Subcutaneous abdominal adipose tissue (tissue), 5 donors: ENCODE data around the gene SETBP1.

Experiments
- H3K27ac ChIP-seq: one replicate; pipeline ENCODE4 v1.7.0; 2013; ENCODE audit warnings: low read depth, mild to moderate bottlenecking, inconsistent platforms, low read length, moderate library complexity
- H3K27me3 ChIP-seq, 5 donors: one replicate each; pipeline ENCODE4 v1.7.0; 2013; ENCODE audit warnings: low read length in 5 of 5, inconsistent platforms in 1 of 5; ENCODE audit not compliant: control insufficient read depth in 5 of 5, insufficient read depth in 4 of 5
- H3K36me3 ChIP-seq, 5 donors: one replicate each; pipeline ENCODE4 v1.7.0; 2013; ENCODE audit warnings: low read length in 5 of 5; ENCODE audit not compliant: control insufficient read depth in 5 of 5, insufficient read depth in 5 of 5
- H3K4me1 ChIP-seq, 5 donors: one replicate each; pipeline ENCODE4 v1.7.0; 2013; ENCODE audit warnings: low read length in 5 of 5, mild to moderate bottlenecking in 3 of 5, moderate library complexity in 1 of 5; ENCODE audit not compliant: control insufficient read depth in 5 of 5, insufficient read depth in 5 of 5
- H3K4me3 ChIP-seq, 5 donors: one replicate each; pipeline ENCODE4 v1.7.0; 2013; ENCODE audit warnings: low read length in 5 of 5, low read depth in 1 of 5
- H3K9ac ChIP-seq, 5 donors: one replicate each; pipeline ENCODE4 v1.7.0; 2013; ENCODE audit warnings: low read length in 5 of 5, mild to moderate bottlenecking in 4 of 5, moderate library complexity in 3 of 5
- H3K9me3 ChIP-seq, 5 donors: one replicate each; pipeline ENCODE4 v1.7.0; 2013; ENCODE audit warnings: low read length in 5 of 5; ENCODE audit not compliant: control insufficient read depth in 5 of 5
- donor health status: healthy.
- donor health status: healthy.
- donor health status: healthy.
- donor health status: healthy.
- donor health status: healthy.

The SETBP1 gene

DNA sequence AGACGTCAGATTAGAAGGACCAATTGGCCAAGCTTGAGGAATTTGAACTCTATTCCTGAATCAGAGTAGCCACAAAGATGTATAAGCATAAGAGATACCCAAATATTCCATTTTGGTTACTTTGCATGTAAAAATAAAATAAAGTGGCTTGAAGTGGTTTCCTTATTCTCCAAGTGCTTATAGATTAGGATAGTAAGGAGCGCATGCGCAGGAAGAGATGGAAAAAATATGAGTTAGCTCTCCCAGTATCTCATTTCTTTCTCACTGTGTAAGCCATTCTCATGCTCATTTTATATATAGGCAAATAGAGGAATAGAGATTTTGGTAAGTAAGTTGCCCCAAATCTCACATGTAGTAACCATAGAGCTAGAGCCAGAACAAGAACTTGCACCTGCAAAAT is 241.3 kb downstream of the SETBP1 start:
- Histone ChIP-seq H3K4me3 (no peak overlapping the region), H3K27ac (no peak overlapping the region), H3K4me1 (peaks cover 0 to 11% (median 4%) of the 10 kb centered on the region in 5 donors), H3K36me3 (no peaks in the 10 kb centered on the region), H3K27me3 (no peaks in the 10 kb centered on the region), H3K9me3 (no peaks in the 10 kb centered on the region), H3K9ac (no peak overlapping the region)

DNA sequence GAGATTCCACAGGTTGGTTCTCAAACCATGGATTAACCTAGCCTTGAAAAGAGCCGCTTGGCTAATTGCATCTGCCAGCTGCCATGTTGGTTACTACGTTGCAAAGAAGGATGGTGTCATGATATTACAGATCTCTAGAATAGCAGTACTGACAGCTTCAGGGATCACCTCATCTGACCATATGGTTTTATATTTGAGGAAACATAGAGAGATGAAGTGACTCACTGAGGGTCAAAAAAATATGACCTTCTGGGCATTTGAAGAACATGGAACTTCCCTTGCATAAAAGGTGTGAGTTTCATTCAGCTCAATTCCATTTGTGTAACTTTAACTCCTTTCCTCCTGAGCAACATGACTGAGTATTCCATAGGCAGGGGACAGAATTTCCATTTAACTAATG is 242.3 kb downstream of the SETBP1 start:
- H3K36me3 ChIP-seq = no peaks in the 10 kb centered on the region
- no peak overlapping the region for H3K9ac ChIP-seq
- H3K27ac ChIP-seq = no peak overlapping the region
- H3K9me3 ChIP-seq = no peaks in the 10 kb centered on the region
- H3K4me3 ChIP-seq = no peak overlapping the region
- H3K27me3 ChIP-seq = no peaks in the 10 kb centered on the region
- H3K4me1 ChIP-seq = peaks cover 0 to 1% (median 0%) of the 10 kb centered on the region in 5 donors

GRCh38 chr18:44924785-44925499 is 244.3 kb downstream of the SETBP1 start:
- Histone ChIP-seq H3K4me1 (no peaks in the 10 kb centered on the region), H3K4me3 (no peak overlapping the region), H3K27ac (no peak overlapping the region), H3K36me3 (no peaks in the 10 kb centered on the region), H3K9me3 (no peaks in the 10 kb centered on the region), H3K9ac (no peak overlapping the region), H3K27me3 (no peaks in the 10 kb centered on the region)

GRCh38 chr18:44927127-44927849 is 246.6 kb downstream of the SETBP1 start:
- no peak overlapping the region for H3K4me3 ChIP-seq
- H3K36me3 ChIP-seq = no peaks in the 10 kb centered on the region
- no peak overlapping the region for H3K27ac ChIP-seq
- no peaks in the 10 kb centered on the region for H3K27me3 ChIP-seq
- no peak overlapping the region for H3K9ac ChIP-seq
- H3K4me1 ChIP-seq = no peaks in the 10 kb centered on the region
- no peaks in the 10 kb centered on the region for H3K9me3 ChIP-seq

DNA sequence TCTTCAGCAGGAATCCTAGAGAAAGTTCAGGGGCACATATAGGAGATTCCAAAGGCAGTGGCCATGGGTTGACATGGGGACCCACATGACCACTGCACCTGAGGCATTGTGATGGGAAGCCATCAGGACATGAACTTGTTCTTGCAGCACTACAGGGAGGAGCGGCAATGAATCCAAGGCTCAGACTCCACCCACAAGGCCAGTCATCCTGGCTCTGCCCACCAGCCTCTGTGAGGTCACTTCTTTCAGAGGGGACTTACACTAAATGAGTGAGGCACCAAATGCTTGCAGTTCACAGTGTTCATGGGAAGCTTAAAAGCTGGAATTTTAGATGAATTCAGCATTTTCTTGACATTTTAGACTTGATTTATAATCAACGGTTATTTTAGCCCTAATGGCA is 254.2 kb downstream of the SETBP1 start:
- no peaks in the 10 kb centered on the region for H3K36me3 ChIP-seq
- no peak overlapping the region for H3K4me3 ChIP-seq

GRCh38 chr18:44935455-44935854 is 254.8 kb downstream of the SETBP1 start:
- Histone ChIP-seq H3K4me1 (peaks cover 0 to 8% (median 0%) of the 10 kb centered on the region in 5 donors), H3K36me3 (no peaks in the 10 kb centered on the region), H3K27me3 (no peaks in the 10 kb centered on the region), H3K9me3 (peaks cover 0 to 9% (median 3%) of the 10 kb centered on the region in 5 donors), H3K27ac (no peak overlapping the region), H3K4me3 (no peak overlapping the region), H3K9ac (no peak overlapping the region)

More for the DNA sequence above, 254.2 kb downstream of the SETBP1 start:
- Histone ChIP-seq H3K9me3 (peaks cover 0 to 9% (median 3%) of the 10 kb centered on the region in 5 donors), H3K9ac (no peak overlapping the region), H3K27ac (no peak overlapping the region), H3K27me3 (no peaks in the 10 kb centered on the region), H3K4me1 (peaks cover 0 to 8% (median 0%) of the 10 kb centered on the region in 5 donors)

GRCh38 chr18:44936485-44936884 is 255.8 kb downstream of the SETBP1 start:
- no peak overlapping the region for H3K27ac ChIP-seq
- H3K4me3 ChIP-seq = no peak overlapping the region
- H3K36me3 ChIP-seq = no peaks in the 10 kb centered on the region
- H3K9ac ChIP-seq = no peak overlapping the region
- H3K27me3 ChIP-seq = no peaks in the 10 kb centered on the region
- H3K4me1 ChIP-seq = peaks cover 0 to 8% (median 0%) of the 10 kb centered on the region in 5 donors
- peaks cover 0 to 9% (median 3%) of the 10 kb centered on the region in 5 donors for H3K9me3 ChIP-seq

DNA sequence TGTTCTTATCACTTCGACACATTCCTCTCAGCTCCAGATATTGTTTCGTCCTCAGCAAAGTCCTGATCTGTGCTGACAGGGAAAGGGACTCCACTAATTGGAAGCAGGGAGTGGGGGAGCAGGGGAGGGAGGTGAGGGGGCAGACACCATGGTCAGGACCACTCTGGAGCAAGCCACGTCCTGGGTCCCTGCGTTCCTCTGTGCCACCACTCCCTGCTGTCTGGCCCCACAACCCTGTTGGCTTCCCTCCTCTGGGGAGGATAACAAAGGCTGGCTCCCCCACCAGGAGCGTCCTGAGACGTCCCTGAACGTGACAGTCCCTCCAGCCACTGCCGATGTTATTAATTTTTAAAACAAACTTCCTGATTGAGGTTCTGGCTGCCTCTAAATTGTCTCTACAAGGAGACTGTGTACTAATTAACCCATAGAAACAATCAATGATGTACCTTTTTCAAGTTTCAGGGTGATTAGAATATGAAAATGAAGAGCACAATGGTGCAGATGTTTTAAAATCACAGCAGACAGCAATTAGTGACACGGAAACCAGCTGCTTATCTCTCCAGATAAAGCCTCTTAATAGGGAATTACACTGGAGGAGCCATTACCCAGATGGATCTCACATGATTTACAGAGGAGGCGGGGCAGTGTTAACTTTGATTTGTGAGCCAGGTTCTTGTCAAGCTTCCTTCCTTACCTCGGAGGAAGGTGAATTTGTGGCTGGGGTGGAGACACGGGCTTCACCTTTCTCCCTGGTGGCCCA is 257.5 kb downstream of the SETBP1 start:
- Histone ChIP-seq H3K4me3 (no peak overlapping the region), H3K27ac (no peak overlapping the region), H3K4me1 (peaks cover 0 to 21% (median 8%) of the 10 kb centered on the region in 5 donors), H3K36me3 (no peaks in the 10 kb centered on the region), H3K9me3 (peaks cover 0 to 7% (median 3%) of the 10 kb centered on the region in 5 donors), H3K9ac (no peak overlapping the region), H3K27me3 (no peaks in the 10 kb centered on the region)

DNA sequence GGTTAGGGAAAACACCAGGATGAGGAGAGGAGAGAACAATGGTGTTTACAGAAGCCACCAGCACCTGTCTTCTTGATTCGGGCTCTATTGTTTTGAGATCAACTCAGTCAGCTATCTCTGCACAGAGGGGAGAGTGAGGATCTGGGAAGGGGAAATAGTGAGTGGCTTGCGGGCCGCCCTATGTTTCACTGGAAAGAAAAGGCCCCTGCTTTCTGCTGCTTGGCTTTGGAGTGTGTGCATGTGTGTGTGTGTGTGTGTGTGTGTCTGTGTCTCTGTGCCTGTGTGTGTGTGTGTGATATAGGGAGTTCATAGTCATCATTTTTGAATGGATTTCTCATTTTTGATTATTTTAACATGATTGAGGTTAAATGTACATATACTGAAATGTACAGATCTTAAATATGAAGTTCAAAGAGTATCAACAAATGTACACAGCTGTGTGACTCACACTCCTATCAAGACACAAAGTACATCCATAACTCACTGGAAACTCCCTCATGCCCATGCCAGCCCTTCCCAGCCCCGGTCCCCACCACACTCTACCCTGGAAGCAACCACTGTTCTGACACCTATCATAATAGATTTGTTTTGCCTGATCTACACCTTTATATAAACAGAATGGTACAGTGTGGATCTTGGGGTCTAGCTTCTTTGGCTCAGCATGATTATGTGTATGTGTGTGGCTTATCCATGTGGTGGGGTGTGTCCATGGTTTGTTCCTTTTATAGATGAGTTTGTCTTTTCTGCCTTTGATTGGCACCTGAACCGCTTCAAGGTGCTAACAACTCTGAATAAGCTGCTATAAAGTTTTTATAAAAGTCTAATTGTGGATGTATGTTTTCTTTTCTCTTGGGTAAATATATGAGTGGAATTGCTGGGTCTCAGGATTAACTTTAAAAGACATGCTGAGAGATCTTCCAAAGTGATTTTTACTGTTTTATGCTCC is 258.3 kb downstream of the SETBP1 start:
- no peak overlapping the region for H3K9ac ChIP-seq
- no peaks in the 10 kb centered on the region for H3K9me3 ChIP-seq
- no peak overlapping the region for H3K4me3 ChIP-seq
- no peaks in the 10 kb centered on the region for H3K36me3 ChIP-seq
- peaks cover 0 to 30% (median 17%) of the 10 kb centered on the region in 5 donors for H3K4me1 ChIP-seq
- H3K27ac ChIP-seq = no peak overlapping the region
- H3K27me3 ChIP-seq = no peaks in the 10 kb centered on the region
